CD14-positive monocyte (primary cell): Measurements from ENCODE around the gene SIGMAR1. TPM values are rescaled to one million over a fixed set of nuclear protein-coding genes. Genes with fewer than 3 reads are reported as not detected.

Source experiments
- DNase-seq, 3 donors: peaks; one replicate each; pipeline ENCODE4 v3.0.0-alpha.2; 2011 to 2022
- H2AFZ ChIP-seq: 2 replicates; pipeline ENCODE4 v1.6.0; 2012; ENCODE audit warnings: mild to moderate bottlenecking, low read depth, low read length, inconsistent platforms; ENCODE audit not compliant: insufficient read depth, poor library complexity, severe bottlenecking
- H3K27ac ChIP-seq, 2 donors: 1 replicate in 1 of 2; 2 replicates in 1 of 2; pipeline ENCODE4 v1.5.1; 2012 to 2013; ENCODE audit warnings: low read length in 2 of 2, control low read depth in 1 of 2, inconsistent platforms in 1 of 2, low read depth in 1 of 2, mild to moderate bottlenecking in 1 of 2
- H3K27me3 ChIP-seq, 2 donors: one replicate each; pipeline versions ENCODE4 v1.6.0 to v1.6.1; 2011 to 2013; ENCODE audit warnings: low read length in 2 of 2; ENCODE audit not compliant: control insufficient read depth in 2 of 2, insufficient read depth in 2 of 2
- H3K36me3 ChIP-seq, 2 donors: replicated peaks in 1 of 2; 1 replicate in 1 of 2; 2 replicates in 1 of 2; pipeline versions ENCODE4 v1.5.1 to v1.6.1; 2012 to 2013; ENCODE audit warnings: low read length in 2 of 2, control low read depth in 1 of 2, inconsistent platforms in 1 of 2, mild to moderate bottlenecking in 1 of 2; ENCODE audit not compliant: insufficient read depth in 2 of 2, control insufficient read depth in 1 of 2
- H3K4me1 ChIP-seq, 2 donors: 1 replicate in 1 of 2; 2 replicates in 1 of 2; pipeline versions ENCODE4 v1.5.1 to v1.6.1; 2012 to 2013; ENCODE audit warnings: low read length in 2 of 2, control low read depth in 1 of 2, inconsistent platforms in 1 of 2, mild to moderate bottlenecking in 1 of 2, moderate library complexity in 1 of 2; ENCODE audit not compliant: insufficient read depth in 2 of 2, control insufficient read depth in 1 of 2
- H3K4me2 ChIP-seq: replicated peaks from 2 replicates; pipeline ENCODE3; 2012; ENCODE audit warnings: low read length, moderate library complexity, mild to moderate bottlenecking; ENCODE audit not compliant: poor library complexity, severe bottlenecking; ENCODE audit errors: extremely low read depth
- H3K4me3 ChIP-seq, 3 experiments: fragments of 200-600 bp in 1 of 3; sonication (generic) in 1 of 3; replicated peaks in 1 of 3; 1 replicate in 2 of 3; 2 replicates in 1 of 3; pipeline ENCODE4 v1.5.1; 2011 to 2013; ENCODE audit warnings: low read length in 3 of 3, mild to moderate bottlenecking in 3 of 3, control low read depth in 2 of 3, low read depth in 2 of 3, inconsistent platforms in 1 of 3, moderate library complexity in 1 of 3
- H3K79me2 ChIP-seq: 2 replicates; pipeline ENCODE4 v1.6.0; 2012; ENCODE audit warnings: mild to moderate bottlenecking, control low read depth, inconsistent platforms, low read length, moderate library complexity; ENCODE audit not compliant: insufficient read depth
- H3K9ac ChIP-seq: 2 replicates; pipeline ENCODE4 v1.6.0; 2017; ENCODE audit warnings: low read length, mild to moderate bottlenecking; ENCODE audit not compliant: insufficient read depth, poor library complexity, severe bottlenecking
- H3K9me3 ChIP-seq, 2 donors: replicated peaks in 1 of 2; 1 replicate in 1 of 2; 2 replicates in 1 of 2; pipeline versions ENCODE4 v1.5.1 to v1.6.1; 2012 to 2013; ENCODE audit warnings: low read length in 2 of 2, control low read depth in 1 of 2; ENCODE audit not compliant: control insufficient read depth in 1 of 2, insufficient read depth in 1 of 2
- H4K20me1 ChIP-seq: 2 replicates; pipeline ENCODE4 v1.6.0; 2012; ENCODE audit warnings: mild to moderate bottlenecking, low read length, control low read depth, moderate library complexity; ENCODE audit not compliant: insufficient read depth
- H3K27ac Mint-ChIP-seq, 7 donors: one replicate each; pipeline ENCODE4 v1.8.0; 2020; ENCODE audit warnings: mild to moderate bottlenecking in 7 of 7, mixed read lengths in 7 of 7, moderate library complexity in 6 of 7, inconsistent platforms in 2 of 7
- H3K27me3 Mint-ChIP-seq, 3 donors: one replicate each; pipeline ENCODE4 v1.8.0; 2021 to 2022; ENCODE audit warnings: low read depth in 3 of 3, mild to moderate bottlenecking in 3 of 3, mixed read lengths in 3 of 3, moderate library complexity in 3 of 3, inconsistent platforms in 1 of 3
- H3K36me3 Mint-ChIP-seq, 2 donors: one replicate each; pipeline ENCODE4 v1.8.0; 2020; ENCODE audit warnings: mixed read lengths in 2 of 2, inconsistent platforms in 1 of 2, mild to moderate bottlenecking in 1 of 2
- H3K4me1 Mint-ChIP-seq: one replicate; pipeline ENCODE4 v1.8.0; 2020; ENCODE audit warnings: mild to moderate bottlenecking, mixed read lengths
- H3K4me3 Mint-ChIP-seq, 2 donors: one replicate each; pipeline ENCODE4 v1.8.0; 2020; ENCODE audit warnings: mild to moderate bottlenecking in 2 of 2, mixed read lengths in 2 of 2, moderate library complexity in 1 of 2
- H3K9me3 Mint-ChIP-seq, 7 donors: one replicate each; pipeline ENCODE4 v1.8.0; 2020 to 2022; ENCODE audit warnings: mixed read lengths in 7 of 7, mild to moderate bottlenecking in 6 of 7, moderate library complexity in 6 of 7, inconsistent platforms in 2 of 7
- WGBS: methylation state at CpG from one replicate; pipeline ENCODE4 v1.1.5; 2013; ENCODE audit warnings: missing lambda C conversion rate; ENCODE audit not compliant: insufficient coverage; 5-methylcytosine and 5-hydroxymethylcytosine counted together
- intact Hi-C, 2 donors: fragments of 100-400 bp; cut with micrococcal nuclease; formaldehyde crosslinking; loops; one replicate each; pipeline versions ENCODE4 v1.15.0 to v1.15.1; 2023
- polyA plus RNA-seq, 3 donors: library from polyadenylated mRNA; depleted of rRNA in 1 of 3; unstranded in 2 of 3; stranded (reverse) in 1 of 3; fragments of 300-500 nt in 2 of 3; fragments of >200 nt in 1 of 3; fragmentation: Illumina TruSeq in 2 of 3; gene quantifications; 1 replicate in 2 of 3; 2 replicates in 1 of 3; pipeline ENCODE4 v1.2.3, GENCODE V29; 2012 to 2021
- TF ChIP-seq, protein P1 (sequence below): fragments of 200-600 bp; IDR thresholded peaks from one replicate; pipeline ENCODE4 v1.8.0; 2022; ENCODE audit warnings: antibody characterized with exemption, mild to moderate bottlenecking

The SIGMAR1 gene
- polyA plus RNA-seq, 3 donors = 26.6 to 59.6 (median 49.5) TPM

GRCh38 chr9:34591917-34592866 is 45.4 kb downstream of the SIGMAR1 start:
- 14% methylated on average over 11 of the region's 16 CpGs for WGBS
- Histone ChIP-seq H3K4me1 (peaks cover 33 to 38% of the 10 kb centered on the region in 2 donors), H3K36me3 (no peaks in the 10 kb centered on the region), H3K4me3 (peak overlapping the region in 1 of 3 experiments; percentile 75), H3K9me3 (peaks cover 0 to 29% of the 10 kb centered on the region in 2 donors), H2AFZ (peak overlapping the region; percentile 68), H3K27me3 (peaks cover 47 to 65% of the 10 kb centered on the region in 2 donors), H4K20me1 (no peaks in the 10 kb centered on the region), H3K79me2 (no peaks in the 10 kb centered on the region), H3K4me2 (peak overlapping the region; percentile 83), H3K27ac (no peak overlapping the region), H3K9ac (peak overlapping the region; percentile 6)
- Mint-ChIP-seq H3K36me3 (peaks cover 0 to 11% of the 10 kb centered on the region in 2 donors), H3K27me3 (peaks cover 67 to 83% (median 68%) of the 10 kb centered on the region in 3 donors), H3K9me3 (peaks cover 0 to 28% (median 16%) of the 10 kb centered on the region in 7 donors), H3K27ac (peak overlapping the region in 3 of 7 donors; percentile 4 to 60 (median 53)), H3K4me1 (peaks cover 38% of the 10 kb centered on the region), H3K4me3 (peak overlapping the region; percentile 77 to 91)
- TF ChIP-seq, protein P1, sequence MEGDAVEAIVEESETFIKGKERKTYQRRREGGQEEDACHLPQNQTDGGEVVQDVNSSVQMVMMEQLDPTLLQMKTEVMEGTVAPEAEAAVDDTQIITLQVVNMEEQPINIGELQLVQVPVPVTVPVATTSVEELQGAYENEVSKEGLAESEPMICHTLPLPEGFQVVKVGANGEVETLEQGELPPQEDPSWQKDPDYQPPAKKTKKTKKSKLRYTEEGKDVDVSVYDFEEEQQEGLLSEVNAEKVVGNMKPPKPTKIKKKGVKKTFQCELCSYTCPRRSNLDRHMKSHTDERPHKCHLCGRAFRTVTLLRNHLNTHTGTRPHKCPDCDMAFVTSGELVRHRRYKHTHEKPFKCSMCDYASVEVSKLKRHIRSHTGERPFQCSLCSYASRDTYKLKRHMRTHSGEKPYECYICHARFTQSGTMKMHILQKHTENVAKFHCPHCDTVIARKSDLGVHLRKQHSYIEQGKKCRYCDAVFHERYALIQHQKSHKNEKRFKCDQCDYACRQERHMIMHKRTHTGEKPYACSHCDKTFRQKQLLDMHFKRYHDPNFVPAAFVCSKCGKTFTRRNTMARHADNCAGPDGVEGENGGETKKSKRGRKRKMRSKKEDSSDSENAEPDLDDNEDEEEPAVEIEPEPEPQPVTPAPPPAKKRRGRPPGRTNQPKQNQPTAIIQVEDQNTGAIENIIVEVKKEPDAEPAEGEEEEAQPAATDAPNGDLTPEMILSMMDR = peak; percentile 72
- peak in 2 of 3 donors; percentile 17 to 78 for DNase-seq
- intact Hi-C loops = loop anchor here in 1 of 2 donors (10.0 kb wide), 1 partner anchor 147 kb away; no protein-coding TSS in a partner anchor

GRCh38 chr9:34591248-34591916 is 46.2 kb downstream of the SIGMAR1 start:
- DNase-seq = peak; percentile 61 to 76 (median 63)
- Histone ChIP-seq H3K27me3 (peaks cover 53 to 73% of the 10 kb centered on the region in 2 donors), H3K9me3 (peaks cover 0 to 33% of the 10 kb centered on the region in 2 donors), H2AFZ (peak overlapping the region; percentile 68), H3K36me3 (no peaks in the 10 kb centered on the region), H3K4me1 (peaks cover 33 to 38% of the 10 kb centered on the region in 2 donors), H3K27ac (no peak overlapping the region), H3K9ac (peak overlapping the region; percentile 8), H3K4me2 (peak overlapping the region; percentile 83), H4K20me1 (no peaks in the 10 kb centered on the region), H3K4me3 (peak overlapping the region; percentile 8 to 75 (median 40)), H3K79me2 (no peaks in the 10 kb centered on the region)
- 1% methylated on average over 59 of the region's 60 CpGs for WGBS
- H3K27me3 Mint-ChIP-seq = peaks cover 70 to 87% (median 73%) of the 10 kb centered on the region in 3 donors
- H3K9me3 Mint-ChIP-seq = peaks cover 0 to 28% (median 16%) of the 10 kb centered on the region in 7 donors
- intact Hi-C loops = loop anchor here in 1 of 2 donors (10.0 kb wide), 1 partner anchor 147 kb away; no protein-coding TSS in a partner anchor
- H3K36me3 Mint-ChIP-seq = peaks cover 0 to 11% of the 10 kb centered on the region in 2 donors
- H3K27ac Mint-ChIP-seq = no peak overlapping the region
- TF ChIP-seq, protein P1 = peak; percentile 96
- H3K4me1 Mint-ChIP-seq = peaks cover 38% of the 10 kb centered on the region
- H3K4me3 Mint-ChIP-seq = peak overlapping the region; percentile 77 to 91
